IMR-90 (cell line): ENCODE measurements around the gene PTX4. TPM values are rescaled to one million over a fixed set of nuclear protein-coding genes. Genes with fewer than 3 reads are reported as not detected.
A peak's percentile ranks its signal among the peaks of the same experiment; 100 is the strongest.

ENCODE experiments used
- ATAC-seq: fragments of 200-7000 bp; cut with Tn5 transposase; 2 replicates; pipeline ENCODE4 v1.9.1; 2020; ENCODE audit warnings: low read depth, mild to moderate bottlenecking, moderate library complexity
- BruUV-seq: library from RNA; stranded (reverse); fragments of 400-500 nt; replicated peaks from 2 replicates; lab custom pipeline; 2021; lab: Mats Ljungman, UMichigan
- CTCF ChIA-PET: fragments of 300-600 bp; formaldehyde crosslinking; extraction: SDS; loops from one replicate; lab custom pipeline; 2021; ENCODE audit warnings: antibody characterized with exemption; lab: Yijun Ruan, JAX
- POLR2A ChIA-PET: fragments of 300-600 bp; sonication (Branson Sonifier 250); formaldehyde crosslinking; loops from one replicate; lab custom pipeline; 2022; ENCODE audit warnings: antibody characterized with exemption; ENCODE audit not compliant: unreplicated experiment; lab: Charles Lee
- DNase-seq: peaks from one replicate; pipeline ENCODE4 v3.0.0; 2013
- H2AFZ ChIP-seq: replicated peaks from 2 replicates; pipeline ENCODE3; 2013; ENCODE audit warnings: low read length, mild to moderate bottlenecking; ENCODE audit not compliant: poor library complexity
- H2AK5ac ChIP-seq: 2 replicates; pipeline ENCODE4 v1.6.1; 2013; ENCODE audit warnings: low read depth, low read length, inconsistent platforms
- H2AK9ac ChIP-seq: replicated peaks from 2 replicates; pipeline ENCODE3; 2013; ENCODE audit warnings: mild to moderate bottlenecking, low read depth, low read length, moderate library complexity; ENCODE audit not compliant: poor library complexity
- H2BK120ac ChIP-seq: 2 replicates; pipeline ENCODE4 v1.6.1; 2013; ENCODE audit warnings: low read depth, low read length, inconsistent platforms
- H2BK15ac ChIP-seq: 3 replicates; pipeline ENCODE4 v1.6.1; 2013; ENCODE audit warnings: low read depth, low read length, inconsistent platforms
- H2BK20ac ChIP-seq: 2 replicates; pipeline ENCODE4 v1.6.1; 2013; ENCODE audit warnings: low read depth, mild to moderate bottlenecking, inconsistent platforms, low read length, moderate library complexity
- H2BK5ac ChIP-seq: 2 replicates; pipeline ENCODE4 v1.6.1; 2013; ENCODE audit warnings: mild to moderate bottlenecking, low read depth, low read length, inconsistent platforms; ENCODE audit not compliant: poor library complexity, severe bottlenecking
- H3K14ac ChIP-seq: replicated peaks from 2 replicates; pipeline ENCODE4 v1.6.1; 2013; ENCODE audit warnings: low read depth, low read length, inconsistent platforms
- H3K18ac ChIP-seq: 2 replicates; pipeline ENCODE4 v1.6.1; 2013; ENCODE audit warnings: low read depth, low read length, control low read depth
- H3K23ac ChIP-seq: 2 replicates; pipeline ENCODE4 v1.6.1; 2013; ENCODE audit warnings: low read depth, low read length, inconsistent platforms
- H3K27ac ChIP-seq: 2 replicates; pipeline ENCODE4 v1.5.1; 2013; ENCODE audit warnings: mild to moderate bottlenecking, control low read depth, low read length; ENCODE audit not compliant: insufficient read depth
- H3K27me3 ChIP-seq: 2 replicates; pipeline ENCODE4 v1.6.1; 2013; ENCODE audit warnings: low read length; ENCODE audit not compliant: control insufficient read depth, insufficient read depth
- H3K36me3 ChIP-seq: 2 replicates; pipeline ENCODE4 v1.6.1; 2013; ENCODE audit warnings: low read length, mixed read lengths; ENCODE audit not compliant: control insufficient read depth, insufficient read depth
- H3K4ac ChIP-seq: 2 replicates; pipeline ENCODE4 v1.6.1; 2013; ENCODE audit warnings: low read depth, low read length, inconsistent platforms
- H3K4me1 ChIP-seq: 2 replicates; pipeline ENCODE4 v1.6.1; 2013; ENCODE audit warnings: low read length, mixed read lengths; ENCODE audit not compliant: control insufficient read depth, insufficient read depth
- H3K4me2 ChIP-seq: 2 replicates; pipeline ENCODE4 v1.6.1; 2013; ENCODE audit warnings: low read depth, mild to moderate bottlenecking, control low read depth, low read length, moderate library complexity
- H3K4me3 ChIP-seq: 2 replicates; pipeline ENCODE4 v1.5.1; 2013; ENCODE audit warnings: low read depth, mild to moderate bottlenecking, control low read depth, low read length, moderate library complexity; ENCODE audit not compliant: insufficient read depth
- H3K56ac ChIP-seq: 2 replicates; pipeline ENCODE4 v1.6.1; 2013; ENCODE audit warnings: low read length, inconsistent platforms; ENCODE audit not compliant: insufficient read depth; ENCODE audit errors: extremely low read depth
- H3K79me1 ChIP-seq, 2 experiments: 2 replicates each; pipeline ENCODE4 v1.6.1; 2013; ENCODE audit warnings: low read length in 2 of 2, inconsistent platforms in 1 of 2, low read depth in 1 of 2
- H3K9ac ChIP-seq: 2 replicates; pipeline ENCODE4 v1.6.1; 2013; ENCODE audit warnings: low read depth, low read length, control low read depth
- H3K9me1 ChIP-seq: 2 replicates; pipeline ENCODE4 v1.6.1; 2013; ENCODE audit warnings: low read length, inconsistent platforms; ENCODE audit not compliant: insufficient read depth
- H3K9me3 ChIP-seq: 2 replicates; pipeline ENCODE4 v1.6.1; 2013; ENCODE audit warnings: low read length; ENCODE audit not compliant: control insufficient read depth, insufficient read depth
- H4K20me1 ChIP-seq: 2 replicates; pipeline ENCODE4 v1.6.1; 2013; ENCODE audit warnings: low read length, inconsistent platforms; ENCODE audit not compliant: insufficient read depth
- H4K5ac ChIP-seq: 2 replicates; pipeline ENCODE4 v1.6.1; 2013; ENCODE audit warnings: mild to moderate bottlenecking, low read depth, low read length, control low read depth
- H4K8ac ChIP-seq, 2 experiments: 2 replicates each; pipeline ENCODE4 v1.6.1; 2013; ENCODE audit warnings: low read depth in 2 of 2, low read length in 2 of 2, control low read depth in 1 of 2, inconsistent platforms in 1 of 2
- H4K91ac ChIP-seq: 2 replicates; pipeline ENCODE4 v1.6.1; 2013; ENCODE audit warnings: low read depth, low read length, inconsistent platforms; ENCODE audit not compliant: insufficient read depth
- CTCF ChIP-seq: conservative IDR thresholded peaks from 2 replicates; pipeline ENCODE4 v1.5.1; 2012; ENCODE audit warnings: mild to moderate bottlenecking, low read depth, low read length, improper control_type of control experiment
- FOS ChIP-seq: fragments of 150-350 bp; IDR thresholded peaks from 2 replicates; pipeline ENCODE4 v1.6.1; 2016; ENCODE audit warnings: low read depth, low read length
- MXI1 ChIP-seq: IDR thresholded peaks from 2 replicates; pipeline ENCODE4 v1.6.1; 2012; ENCODE audit warnings: low read depth, mild to moderate bottlenecking, low read length, moderate library complexity, borderline replicate concordance
- NFE2L2 ChIP-seq: fragments of 150-350 bp; IDR thresholded peaks from 2 replicates; pipeline ENCODE4 v1.6.1; 2016; ENCODE audit warnings: low read depth, mild to moderate bottlenecking, low read length
- RAD21 ChIP-seq: IDR thresholded peaks from 2 replicates; pipeline ENCODE4 v1.6.1; 2012; ENCODE audit warnings: low read length, improper control_type of control experiment
- RFX5 ChIP-seq: IDR thresholded peaks from 2 replicates; pipeline ENCODE4 v1.8.0; 2012; ENCODE audit warnings: low read depth, mild to moderate bottlenecking, low read length, moderate library complexity
- SMC3 ChIP-seq: fragments of 150-350 bp; IDR thresholded peaks from 2 replicates; pipeline ENCODE4 v1.6.1; 2016; ENCODE audit warnings: low read depth, mild to moderate bottlenecking, antibody characterized with exemption, low read length, moderate library complexity
- WGBS, 2 experiments: methylation state at CpG; one replicate each; pipeline versions ENCODE4 v1.1.5 to v1.1.7; 2013; ENCODE audit warnings: missing lambda C conversion rate in 2 of 2; ENCODE audit not compliant: insufficient read length in 1 of 2; ENCODE audit errors: extremely low coverage in 2 of 2; 5-methylcytosine and 5-hydroxymethylcytosine counted together
- dilution Hi-C: fragments of 300-500 bp; cut with HindIII; formaldehyde crosslinking; loops from one replicate; pipeline ENCODE4 v1.14.3; 2018; ENCODE audit warnings: low sequenced_read_pairs; ENCODE audit not compliant: unreplicated experiment
- in situ Hi-C: fragments of 300-500 bp; cut with MboI; formaldehyde crosslinking; loops from 3 replicates; pipeline ENCODE4 v1.14.3; 2019; ENCODE audit warnings: low sequenced_read_pairs, inconsistent platforms, mixed read lengths
- intact Hi-C: fragments of 100-400 bp; cut with micrococcal nuclease; formaldehyde crosslinking; loops from 2 replicates; pipeline ENCODE4 v1.10.0; 2022
- polyA plus RNA-seq, 3 experiments: library from polyadenylated mRNA; depleted of rRNA; stranded (reverse); fragments of >200 nt; gene quantifications; 2 replicates each; pipeline ENCODE4 v1.2.3, GENCODE V29; 2012; ENCODE audit warnings: low replicate concordance in 1 of 3
- total RNA-seq: library from RNA; depleted of rRNA; stranded (reverse); fragments of >200 nt; gene quantifications from 2 replicates; pipeline ENCODE4 v1.2.3, GENCODE V29; 2012
- TF ChIP-seq, protein P1 (sequence below): fragments of 150-350 bp; IDR thresholded peaks from 2 replicates; pipeline ENCODE4 v1.6.1; 2016; ENCODE audit warnings: low read depth, mild to moderate bottlenecking, low read length, moderate library complexity, borderline replicate concordance

PTX4 gene
- total and polyA plus RNA-seq, 2 of the 4 experiments (the other 2 are of a cell fraction), result 0.07 TPM; not detected in 1

GRCh38 chr16:1455190-1456171 lies 33.3 kb downstream of the PTX4 start:
- H3K27me3 ChIP-seq, result no peaks in the 10 kb centered on the region
- POLR2A ChIA-PET, result no interaction called here
- H2BK20ac ChIP-seq, result no peak overlapping the region
- H3K9ac ChIP-seq, result no peak overlapping the region
- intact Hi-C loops (no loop called here), dilution Hi-C loops (no loop called here), in situ Hi-C loops (no loop called here)
- no peak overlapping the region for H2BK120ac ChIP-seq
- peaks cover 54% of the 10 kb centered on the region for H3K36me3 ChIP-seq
- no peaks in the 10 kb centered on the region for H3K9me1 ChIP-seq
- H3K9me3 ChIP-seq, result no peaks in the 10 kb centered on the region
- no peak overlapping the region for H3K4me3 ChIP-seq
- TF ChIP-seq CTCF, result no peak
- no peak for TF ChIP-seq NFE2L2
- TF ChIP-seq MXI1, result no peak
- no peak for TF ChIP-seq RAD21
- no peak for TF ChIP-seq SMC3
- TF ChIP-seq, protein P1, sequence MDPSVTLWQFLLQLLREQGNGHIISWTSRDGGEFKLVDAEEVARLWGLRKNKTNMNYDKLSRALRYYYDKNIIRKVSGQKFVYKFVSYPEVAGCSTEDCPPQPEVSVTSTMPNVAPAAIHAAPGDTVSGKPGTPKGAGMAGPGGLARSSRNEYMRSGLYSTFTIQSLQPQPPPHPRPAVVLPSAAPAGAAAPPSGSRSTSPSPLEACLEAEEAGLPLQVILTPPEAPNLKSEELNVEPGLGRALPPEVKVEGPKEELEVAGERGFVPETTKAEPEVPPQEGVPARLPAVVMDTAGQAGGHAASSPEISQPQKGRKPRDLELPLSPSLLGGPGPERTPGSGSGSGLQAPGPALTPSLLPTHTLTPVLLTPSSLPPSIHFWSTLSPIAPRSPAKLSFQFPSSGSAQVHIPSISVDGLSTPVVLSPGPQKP, result no peak
- no peak for TF ChIP-seq RFX5
- TF ChIP-seq FOS, result no peak
- no peaks in the 10 kb centered on the region for H3K4me1 ChIP-seq
- ATAC-seq (no peak), DNase-seq (no peak)
- WGBS, 2 experiments, result 94% methylated on average over 17 of the region's 41 CpGs; no CpG with 5 or more reads in 1 of the 2 experiments
- H3K23ac ChIP-seq, result no peak overlapping the region
- H2AK5ac ChIP-seq, result no peak overlapping the region
- H3K14ac ChIP-seq, result no peak overlapping the region
- H3K18ac ChIP-seq, result no peak overlapping the region
- no peak overlapping the region for H3K27ac ChIP-seq
- H4K8ac ChIP-seq, result no peak overlapping the region
- no peak overlapping the region for H4K5ac ChIP-seq
- no peak overlapping the region for H2BK5ac ChIP-seq
- no peak overlapping the region for H3K56ac ChIP-seq
- no TSS peak for BruUV-seq
- H2AK9ac ChIP-seq, result no peak overlapping the region
- H4K91ac ChIP-seq, result no peak overlapping the region
- H3K4ac ChIP-seq, result no peak overlapping the region
- CTCF ChIA-PET, result no interaction called here
- H2AFZ ChIP-seq, result peak overlapping the region; percentile 23
- no peaks in the 10 kb centered on the region for H4K20me1 ChIP-seq
- H3K4me2 ChIP-seq, result no peak overlapping the region
- peaks cover 0 to 4% of the 10 kb centered on the region in 2 experiments; a peak in 1 of 4 replicates for H3K79me1 ChIP-seq
- no peak overlapping the region for H2BK15ac ChIP-seq
